Glutamatergic neuron (in vitro differentiated cells): ENCODE measurements around the gene GALNT17. TPM values are rescaled to one million over a fixed set of nuclear protein-coding genes. Genes with fewer than 3 reads are reported as not detected.

Experiments used
- DNase-seq: peaks from one replicate; pipeline ENCODE4 v3.0.0; 2022
- H3K27ac Mint-ChIP-seq: one replicate; pipeline ENCODE4 v1.8.0; 2020; ENCODE audit warnings: mild to moderate bottlenecking, mixed read lengths, inconsistent platforms; ENCODE audit not compliant: unreplicated experiment
- H3K27me3 Mint-ChIP-seq: one replicate; pipeline ENCODE4 v1.8.0; 2020; ENCODE audit warnings: mild to moderate bottlenecking, moderate library complexity, mixed read lengths, inconsistent platforms; ENCODE audit not compliant: unreplicated experiment
- H3K36me3 Mint-ChIP-seq: one replicate; pipeline ENCODE4 v1.8.0; 2020; ENCODE audit warnings: mild to moderate bottlenecking, mixed read lengths, inconsistent platforms; ENCODE audit not compliant: unreplicated experiment
- H3K4me1 Mint-ChIP-seq: one replicate; pipeline ENCODE4 v1.8.0; 2020; ENCODE audit warnings: mild to moderate bottlenecking, low read depth, mixed read lengths, inconsistent platforms; ENCODE audit not compliant: unreplicated experiment
- H3K4me3 Mint-ChIP-seq: one replicate; pipeline ENCODE4 v1.8.0; 2020; ENCODE audit warnings: mild to moderate bottlenecking, mixed read lengths, inconsistent platforms; ENCODE audit not compliant: unreplicated experiment
- H3K9me3 Mint-ChIP-seq: one replicate; pipeline ENCODE4 v1.8.0; 2020; ENCODE audit warnings: mild to moderate bottlenecking, moderate library complexity, mixed read lengths, inconsistent platforms; ENCODE audit not compliant: unreplicated experiment
- CTCF ChIP-seq: fragments of 200-600 bp; sonication (generic); IDR thresholded peaks from one replicate; pipeline ENCODE4 v1.5.0; 2021; ENCODE audit not compliant: partially characterized antibody, unreplicated experiment
- total RNA-seq: library from RNA; stranded (reverse); fragmentation: NEBNext Ultra II Directional; extraction: Animal tissue kit (Norgen Biotek cat#: 25700); gene quantifications from one replicate; pipeline ENCODE4 v1.2.1, GENCODE V29; 2021; ENCODE audit not compliant: unreplicated experiment

GALNT17 gene
- total RNA-seq, 1 donor from 2014 or later = 42.0 TPM

- Mint-ChIP-seq H3K27ac (no peak overlapping the region), H3K4me3 (no peak overlapping the region), H3K4me1 (peaks cover 4% of the 10 kb centered on the region), H3K36me3 (peaks cover 13% of the 10 kb centered on the region), H3K9me3 (peaks cover 2% of the 10 kb centered on the region), H3K27me3 (peaks cover 2% of the 10 kb centered on the region)
- no peak for DNase-seq
- TF ChIP-seq CTCF = no peak
Measured at GRCh38 chr7:71363627-71364026, 231.7 kb downstream of the GALNT17 start.

GRCh38 chr7:71364551-71364950 is 232.6 kb downstream of the GALNT17 start:
- Mint-ChIP-seq H3K4me1 (peaks cover 4% of the 10 kb centered on the region), H3K27me3 (peaks cover 2% of the 10 kb centered on the region), H3K9me3 (no peaks in the 10 kb centered on the region), H3K27ac (no peak overlapping the region), H3K36me3 (peaks cover 13% of the 10 kb centered on the region), H3K4me3 (no peak overlapping the region)
- no peak for DNase-seq
- TF ChIP-seq CTCF = no peak

- peaks cover 5% of the 10 kb centered on the region for H3K9me3 Mint-ChIP-seq
- H3K27me3 Mint-ChIP-seq = peaks cover 3% of the 10 kb centered on the region
- no peak overlapping the region for H3K4me3 Mint-ChIP-seq
- no peak for DNase-seq
- H3K27ac Mint-ChIP-seq = no peak overlapping the region
- H3K36me3 Mint-ChIP-seq = peaks cover 11% of the 10 kb centered on the region
- TF ChIP-seq CTCF = no peak
- no peaks in the 10 kb centered on the region for H3K4me1 Mint-ChIP-seq
Measured at GRCh38 chr7:71372991-71373390, 241.0 kb downstream of the GALNT17 start.

- H3K27ac Mint-ChIP-seq = no peak overlapping the region
- H3K4me1 Mint-ChIP-seq = no peaks in the 10 kb centered on the region
- no peak for DNase-seq
- no peak for TF ChIP-seq CTCF
- H3K27me3 Mint-ChIP-seq = peaks cover 9% of the 10 kb centered on the region
- H3K9me3 Mint-ChIP-seq = peaks cover 20% of the 10 kb centered on the region
- H3K36me3 Mint-ChIP-seq = peaks cover 35% of the 10 kb centered on the region
- no peak overlapping the region for H3K4me3 Mint-ChIP-seq
Measured at GRCh38 chr7:71377062-71377461, 245.1 kb downstream of the GALNT17 start.

- Mint-ChIP-seq H3K4me3 (no peak overlapping the region), H3K9me3 (peaks cover 20% of the 10 kb centered on the region), H3K36me3 (peaks cover 35% of the 10 kb centered on the region), H3K4me1 (no peaks in the 10 kb centered on the region), H3K27ac (no peak overlapping the region), H3K27me3 (peaks cover 9% of the 10 kb centered on the region)
- TF ChIP-seq CTCF = no peak
- DNase-seq = no peak
Measured at GRCh38 chr7:71377469-71377868, 245.5 kb downstream of the GALNT17 start.
